ENCODE measurements around the gene ZNF385B. TPM values are rescaled to one million over a fixed set of nuclear protein-coding genes. Genes with fewer than 3 reads are reported as not detected.

Gene ZNF385B
- polyA plus RNA-seq, 1 donor (not counting 4 experiments of a cell fraction or from before 2014, with no cell fraction given), result 0.17 TPM

GRCh38 chr2:179410552-179411356 is 450.7 kb downstream of the ZNF385B start:
- dilution Hi-C loops (cut with MboI; ENCODE audit: extremely low pct_ligation_motif_present, low sequenced_read_pairs), result no loop called here
- FAIRE-seq (peak; percentile 52), DNase-seq (ENCODE audit: low read depth, low spot score) (peak; percentile 7)
- H3K9me1 ChIP-seq (ENCODE audit: control insufficient read depth, extremely low read depth, insufficient read depth, low read length), result no peaks in the 10 kb centered on the region
- no peaks in the 10 kb centered on the region for H3K27me3 ChIP-seq (ENCODE audit: control insufficient read depth, extremely low read depth, insufficient read depth, low read length)
- H3K4me2 ChIP-seq (ENCODE audit: control insufficient read depth, extremely low read depth, insufficient read depth, low read depth, low read length), result no peak overlapping the region
- no peaks in the 10 kb centered on the region for H3K36me3 ChIP-seq (ENCODE audit: control insufficient read depth in 2 of 2, extremely low read depth in 1 of 2, insufficient read depth in 2 of 2, low read length in 2 of 2)
- no peak overlapping the region for H3K27ac ChIP-seq (ENCODE audit: control insufficient read depth, insufficient read depth, low read length)
- no peak overlapping the region for H3K9ac ChIP-seq (ENCODE audit: control insufficient read depth, extremely low read depth, insufficient read depth, low read length)
- H3K9me3 ChIP-seq (ENCODE audit: control insufficient read depth, low read depth, low read length), result no peaks in the 10 kb centered on the region
- H3K79me2 ChIP-seq (ENCODE audit: control insufficient read depth, insufficient read depth, low read length), result no peaks in the 10 kb centered on the region
- H4K20me1 ChIP-seq (ENCODE audit: control insufficient read depth, extremely low read depth, insufficient read depth, low read length), result no peaks in the 10 kb centered on the region
- H3K4me3 ChIP-seq (ENCODE audit: control insufficient read depth in 2 of 3, extremely low read depth in 1 of 3, insufficient read depth in 2 of 3, low read depth in 1 of 3, low read length in 3 of 3), result no peak overlapping the region
- no peak overlapping the region for H2AFZ ChIP-seq (ENCODE audit: control insufficient read depth, low read length)
- H3K4me1 ChIP-seq (ENCODE audit: control insufficient read depth, extremely low read depth, insufficient read depth, low read length), result no peaks in the 10 kb centered on the region
- TF ChIP-seq CTCF (optimal IDR thresholded peaks at IDR 0.05 in 1 of 3, IDR thresholded peaks at IDR 0.05 in 1 of 3, conservative IDR thresholded peaks at IDR 0.05 in 1 of 3; ENCODE audit: extremely low read depth in 1 of 3, insufficient read depth in 2 of 3, low read length in 3 of 3), result peak; percentile 59 to 77 (median 75)
- no peak for TF ChIP-seq EZH2 (IDR thresholded peaks at IDR 0.05; ENCODE audit: low read length)

- Histone ChIP-seq H3K4me3 (ENCODE audit: control insufficient read depth in 2 of 3, extremely low read depth in 1 of 3, insufficient read depth in 2 of 3, low read depth in 1 of 3, low read length in 3 of 3) (no peak overlapping the region), H3K9me1 (ENCODE audit: control insufficient read depth, extremely low read depth, insufficient read depth, low read length) (no peaks in the 10 kb centered on the region), H3K27ac (ENCODE audit: control insufficient read depth, insufficient read depth, low read length) (no peak overlapping the region), H2AFZ (ENCODE audit: control insufficient read depth, low read length) (no peak overlapping the region), H3K4me2 (ENCODE audit: control insufficient read depth, extremely low read depth, insufficient read depth, low read depth, low read length) (no peak overlapping the region), H3K27me3 (ENCODE audit: control insufficient read depth, extremely low read depth, insufficient read depth, low read length) (no peaks in the 10 kb centered on the region), H3K36me3 (ENCODE audit: control insufficient read depth in 2 of 2, extremely low read depth in 1 of 2, insufficient read depth in 2 of 2, low read length in 2 of 2) (no peaks in the 10 kb centered on the region), H3K9ac (ENCODE audit: control insufficient read depth, extremely low read depth, insufficient read depth, low read length) (no peak overlapping the region), H3K9me3 (ENCODE audit: control insufficient read depth, low read depth, low read length) (no peaks in the 10 kb centered on the region), H3K79me2 (ENCODE audit: control insufficient read depth, insufficient read depth, low read length) (no peaks in the 10 kb centered on the region), H3K4me1 (ENCODE audit: control insufficient read depth, extremely low read depth, insufficient read depth, low read length) (no peaks in the 10 kb centered on the region), H4K20me1 (ENCODE audit: control insufficient read depth, extremely low read depth, insufficient read depth, low read length) (no peaks in the 10 kb centered on the region)
- DNase-seq (ENCODE audit: low read depth, low spot score), result no peak
- no peak for FAIRE-seq
- TF ChIP-seq CTCF (optimal IDR thresholded peaks at IDR 0.05 in 1 of 3, IDR thresholded peaks at IDR 0.05 in 1 of 3, conservative IDR thresholded peaks at IDR 0.05 in 1 of 3; ENCODE audit: extremely low read depth in 1 of 3, insufficient read depth in 2 of 3, low read length in 3 of 3) (no peak), EZH2 (IDR thresholded peaks at IDR 0.05; ENCODE audit: low read length) (no peak)
- dilution Hi-C loops (cut with MboI; ENCODE audit: extremely low pct_ligation_motif_present, low sequenced_read_pairs), result no loop called here
Measured at GRCh38 chr2:179403624-179404023, 457.8 kb downstream of the ZNF385B start.
